ENCODE results near the gene HNF1A. TPM values are rescaled to one million over a fixed set of nuclear protein-coding genes. Genes with fewer than 3 reads are reported as not detected.
A peak's percentile ranks its signal among the peaks of the same experiment; 100 is the strongest.

Gene HNF1A
- total and polyA plus RNA-seq, 2 of the 13 experiments (the other 11 are each of a cell fraction or from before 2014, with no cell fraction given): 13.4 to 34.7 TPM

- no peaks in the 10 kb centered on the region for H3K9me3 ChIP-seq (ENCODE audit: low read length)
- DNase-seq (ENCODE audit: low spot score): no peak
- POLR2A ChIA-PET: interaction anchor here (0.7 to 11.1 kb wide), 4 partner anchors 11 to 55 kb away, joined by 3 to 176 read pairs (median 4); partner anchors contain the start of gene HNF1A
Measured at GRCh38 chr12:120960657-120961056, 17.7 kb upstream of the HNF1A start.

GRCh38 chr12:120961604-120962531 lies 16.5 kb upstream of the HNF1A start:
- ChIA-PET POLR2A (interaction anchor here (1.0 to 11.1 kb wide), 5 partner anchors 10 to 54 kb away, joined by 3 to 176 read pairs (median 4); partner anchors contain the start of gene HNF1A), CTCF (ENCODE audit: low intra/inter-chr PET ratio, low total read pairs) (no interaction called here)
- Histone ChIP-seq H3K27ac (ENCODE audit: extremely low read length, insufficient read depth, low read length) (peak overlapping the region; percentile 28), H3K9me3 (ENCODE audit: low read length) (no peaks in the 10 kb centered on the region), H3K9ac (ENCODE audit: insufficient read depth, low read depth, low read length) (no peak overlapping the region), H3K4me3 (replicated peaks in 1 of 3; ENCODE audit: insufficient read depth in 1 of 3, low read depth in 2 of 3, low read length in 3 of 3) (peak overlapping the region in 2 of 3 experiments; percentile 7 to 20; a peak in 1 of 6 replicates), H3K27me3 (ENCODE audit: control insufficient read depth in 1 of 2, insufficient read depth in 2 of 2, low read length in 2 of 2) (no peaks in the 10 kb centered on the region), H3K79me2 (ENCODE audit: insufficient read depth, low read length) (no peaks in the 10 kb centered on the region), H3K36me3 (replicated peaks in 1 of 2; ENCODE audit: control insufficient read depth in 1 of 2, insufficient read depth in 2 of 2, low read length in 2 of 2) (no peaks in the 10 kb centered on the region), H3K4me1 (ENCODE audit: insufficient read depth, low read length) (peaks cover 55% of the 10 kb centered on the region), H3K4me2 (ENCODE audit: low read depth, low read length) (peak overlapping the region; percentile 38), H2AFZ (ENCODE audit: low read length) (no peak overlapping the region), H4K20me1 (ENCODE audit: insufficient read depth, low read length) (peaks cover 8% of the 10 kb centered on the region)
- in situ Hi-C loops (cut with HindIII; ENCODE audit: extremely low pct_ligation_motif_present, low pct_unique_long_range_greater_than_20kb): no loop called here
- FAIRE-seq: peak; percentile 72
- WGBS (ENCODE audit: low lambda C conversion rate): 16% methylated on average over 17 of the region's 17 CpGs
- intact Hi-C loops (cut with micrococcal nuclease; ENCODE audit: unreplicated experiment): no loop called here
- no peak for DNase-seq (ENCODE audit: low spot score)
- no TSS peak for BruUV-seq (replicated peaks)
- peak; percentile 30 for ATAC-seq
- TF ChIP-seq ARID5B (CRISPR knock-in tag; IDR thresholded peaks at IDR 0.05) (0 out of 2 replicates have a peak, but pooled peaks have one; percentile 12), ZNF160 (CRISPR knock-in tag; IDR thresholded peaks at IDR 0.05) (no peak), ARID2 (CRISPR knock-in tag; IDR thresholded peaks at IDR 0.05; ENCODE audit: borderline replicate concordance) (no peak), ISL2 (CRISPR knock-in tag; IDR thresholded peaks at IDR 0.05) (no peak), KAT8 (CRISPR knock-in tag; IDR thresholded peaks at IDR 0.05) (no peak), JDP2 (CRISPR knock-in tag; IDR thresholded peaks at IDR 0.05; ENCODE audit: borderline replicate concordance) (no peak), ZMYM2 (CRISPR knock-in tag; IDR thresholded peaks at IDR 0.05) (peak; percentile 30; the same call in 1 of the 2 replicates), SAFB2 (CRISPR knock-in tag; IDR thresholded peaks at IDR 0.05; ENCODE audit: borderline replicate concordance, low read depth) (no peak), ZNF570 (CRISPR knock-in tag; IDR thresholded peaks at IDR 0.05; ENCODE audit: borderline replicate concordance) (no peak), ZNF580 (CRISPR knock-in tag; IDR thresholded peaks at IDR 0.05; ENCODE audit: borderline replicate concordance, low read depth) (no peak), GABPB1 (CRISPR knock-in tag; IDR thresholded peaks at IDR 0.05) (no peak), WIZ (CRISPR knock-in tag; IDR thresholded peaks at IDR 0.05) (no peak)

More at GRCh38 chr12:120960657-120961056, 17.7 kb upstream of the HNF1A start:
- no peak overlapping the region for H2AFZ ChIP-seq (ENCODE audit: low read length)
- CTCF ChIA-PET (ENCODE audit: low intra/inter-chr PET ratio, low total read pairs): no interaction called here
- TF ChIP-seq ZKSCAN1 (IDR thresholded peaks at IDR 0.05; ENCODE audit: low read length): peak; percentile 19; the same call in 1 of the 2 replicates
- no peak for TF ChIP-seq ESRRA (CRISPR knock-in tag; IDR thresholded peaks at IDR 0.05; ENCODE audit: low read depth)
- WGBS (ENCODE audit: low lambda C conversion rate): 10% methylated on average over 7 of the region's 7 CpGs
- ATAC-seq (peak; percentile 7; the same call in 2 of the 3 replicates), FAIRE-seq (no peak)
- BruUV-seq (replicated peaks): no TSS peak
- intact Hi-C loops (cut with micrococcal nuclease; ENCODE audit: unreplicated experiment): no loop called here
- peak overlapping the region; percentile 43 for H3K4me2 ChIP-seq (ENCODE audit: low read depth, low read length)
- peaks cover 65% of the 10 kb centered on the region for H3K4me1 ChIP-seq (ENCODE audit: insufficient read depth, low read length)
- H3K27me3 ChIP-seq (ENCODE audit: control insufficient read depth in 1 of 2, insufficient read depth in 2 of 2, low read length in 2 of 2): no peaks in the 10 kb centered on the region
- H3K4me3 ChIP-seq (replicated peaks in 1 of 3; ENCODE audit: insufficient read depth in 1 of 3, low read depth in 2 of 3, low read length in 3 of 3): peak overlapping the region in 1 of 3 experiments; percentile 20; a peak in 1 of 6 replicates
- H3K27ac ChIP-seq (ENCODE audit: extremely low read length, insufficient read depth, low read length): no peak overlapping the region
- no peaks in the 10 kb centered on the region for H3K79me2 ChIP-seq (ENCODE audit: insufficient read depth, low read length)
- no peak overlapping the region for H3K9ac ChIP-seq (ENCODE audit: insufficient read depth, low read depth, low read length)
- peaks cover 3% of the 10 kb centered on the region for H4K20me1 ChIP-seq (ENCODE audit: insufficient read depth, low read length)
- in situ Hi-C loops (cut with HindIII; ENCODE audit: extremely low pct_ligation_motif_present, low pct_unique_long_range_greater_than_20kb): no loop called here
- H3K36me3 ChIP-seq (replicated peaks in 1 of 2; ENCODE audit: control insufficient read depth in 1 of 2, insufficient read depth in 2 of 2, low read length in 2 of 2): no peaks in the 10 kb centered on the region

Measured in HepG2 (cell line).